WERI-Rb-1 (cell line): Measurements from ENCODE around the gene ZBTB42.
A peak's percentile ranks its signal among the peaks of the same experiment; 100 is the strongest.

Experiments used
- DNase-seq: peaks from one replicate; pipeline ENCODE4 v3.0.0-alpha.2; 2020
- H3K27ac ChIP-seq: fragments of 250-450 bp; sonication (Bioruptor Pico); 2 replicates; pipeline ENCODE4 v1.5.1; 2020; ENCODE audit warnings: mild to moderate bottlenecking, moderate library complexity
- H3K27me3 ChIP-seq: fragments of 250-450 bp; sonication (Bioruptor Pico); 2 replicates; pipeline ENCODE4 v1.5.1; 2021; ENCODE audit warnings: mild to moderate bottlenecking, low read depth, moderate library complexity; ENCODE audit not compliant: insufficient read depth, severe bottlenecking
- H3K36me3 ChIP-seq: fragments of 250-450 bp; sonication (Bioruptor Pico); 2 replicates; pipeline ENCODE4 v1.5.1; 2020; ENCODE audit warnings: mild to moderate bottlenecking, moderate library complexity
- H3K4me3 ChIP-seq: 2 replicates; pipeline ENCODE4 v1.5.1; 2011; ENCODE audit warnings: low read depth, mild to moderate bottlenecking, control low read depth, low read length
- H3K9me3 ChIP-seq: fragments of 250-450 bp; sonication (Bioruptor Pico); 2 replicates; pipeline ENCODE4 v1.5.1; 2021; ENCODE audit warnings: mild to moderate bottlenecking, moderate library complexity; ENCODE audit not compliant: severe bottlenecking
- CTCF ChIP-seq: IDR thresholded peaks from 2 replicates; pipeline ENCODE4 v1.5.1; 2011; ENCODE audit warnings: low read depth, mild to moderate bottlenecking, control low read depth, inconsistent platforms, low read length

ZBTB42 gene

GRCh38 chr14:104754213-104754851 lies 46.6 kb upstream of the ZBTB42 start:
- TF ChIP-seq CTCF, result no peak
- H3K9me3 ChIP-seq, result peaks cover 14% of the 10 kb centered on the region
- no peaks in the 10 kb centered on the region for H3K27me3 ChIP-seq
- H3K4me3 ChIP-seq, result peak overlapping the region; percentile 51
- H3K36me3 ChIP-seq, result peaks cover 55% of the 10 kb centered on the region
- no peak overlapping the region for H3K27ac ChIP-seq
- DNase-seq, result no peak

DNA sequence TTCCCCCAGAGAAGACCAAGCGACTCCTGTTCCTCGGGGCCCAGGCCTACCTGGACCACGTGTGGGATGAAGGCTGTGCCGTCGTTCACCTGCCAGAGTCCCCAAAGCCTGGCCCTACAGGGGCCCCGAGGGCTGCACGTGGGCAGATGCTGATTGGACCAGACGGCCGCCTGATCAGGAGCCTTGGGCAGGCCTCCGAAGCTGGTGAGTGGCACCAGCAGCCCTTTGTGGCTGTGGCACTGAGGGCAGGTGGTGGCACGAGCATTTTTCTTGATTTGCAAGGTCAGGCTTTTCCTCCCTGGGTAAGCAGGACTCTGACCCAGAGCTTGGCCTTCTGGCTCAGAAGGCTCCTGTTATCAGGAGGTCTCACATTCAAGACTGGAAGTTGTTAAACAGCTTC lies 45.3 kb upstream of the ZBTB42 start:
- DNase-seq, result no peak
- no peak for TF ChIP-seq CTCF
- Histone ChIP-seq H3K9me3 (peaks cover 14% of the 10 kb centered on the region), H3K4me3 (no peak overlapping the region), H3K27me3 (no peaks in the 10 kb centered on the region), H3K27ac (no peak overlapping the region), H3K36me3 (peaks cover 65% of the 10 kb centered on the region)

GRCh38 chr14:104756477-104757237 lies 44.2 kb upstream of the ZBTB42 start:
- no peak overlapping the region for H3K27ac ChIP-seq
- peaks cover 70% of the 10 kb centered on the region for H3K36me3 ChIP-seq

GRCh38 chr14:104757238-104757585 lies 43.7 kb upstream of the ZBTB42 start:
- no peak overlapping the region for H3K27ac ChIP-seq
- H3K4me3 ChIP-seq, result no peak overlapping the region
- no peak for TF ChIP-seq CTCF
- H3K27me3 ChIP-seq, result no peaks in the 10 kb centered on the region
- peaks cover 2% of the 10 kb centered on the region for H3K9me3 ChIP-seq
- no peak for DNase-seq
- H3K36me3 ChIP-seq, result peaks cover 71% of the 10 kb centered on the region

More at GRCh38 chr14:104756477-104757237, 44.2 kb upstream of the ZBTB42 start:
- Histone ChIP-seq H3K27me3 (no peaks in the 10 kb centered on the region), H3K4me3 (no peak overlapping the region), H3K9me3 (peaks cover 7% of the 10 kb centered on the region)
- DNase-seq, result no peak
- no peak for TF ChIP-seq CTCF

- DNase-seq, result no peak
- H3K36me3 ChIP-seq, result peaks cover 75% of the 10 kb centered on the region
- H3K9me3 ChIP-seq, result no peaks in the 10 kb centered on the region
- no peak overlapping the region for H3K27ac ChIP-seq
- H3K4me3 ChIP-seq, result no peak overlapping the region
- no peak for TF ChIP-seq CTCF
- H3K27me3 ChIP-seq, result no peaks in the 10 kb centered on the region
These were observed 43.1 kb upstream of the ZBTB42 start for GRCh38 chr14:104757681-104758392.
